Measurements from ENCODE around the gene SLC6A2.

The SLC6A2 gene

DNA sequence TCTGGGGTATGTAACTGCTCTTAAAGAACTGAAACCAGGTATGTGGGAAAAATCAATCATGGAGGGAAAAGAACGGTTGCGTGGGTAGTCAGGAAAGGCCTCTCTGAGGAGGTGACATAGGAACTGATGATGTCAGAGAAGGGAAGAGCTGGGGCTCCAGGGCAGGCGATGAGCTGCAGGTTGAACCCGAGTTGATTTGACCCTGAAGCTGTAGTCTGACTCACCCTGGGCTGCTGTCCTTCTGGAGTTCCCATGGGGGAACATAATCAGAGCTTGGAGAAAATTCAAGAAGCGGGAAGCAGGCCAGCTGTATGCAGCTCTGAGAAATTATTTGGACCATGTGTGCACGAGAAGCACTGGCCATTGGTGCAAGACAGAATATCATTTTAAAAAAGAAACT lies 16.7 kb downstream of the SLC6A2 start:
- no peak for DNase-seq (ENCODE audit: low read depth)

DNA sequence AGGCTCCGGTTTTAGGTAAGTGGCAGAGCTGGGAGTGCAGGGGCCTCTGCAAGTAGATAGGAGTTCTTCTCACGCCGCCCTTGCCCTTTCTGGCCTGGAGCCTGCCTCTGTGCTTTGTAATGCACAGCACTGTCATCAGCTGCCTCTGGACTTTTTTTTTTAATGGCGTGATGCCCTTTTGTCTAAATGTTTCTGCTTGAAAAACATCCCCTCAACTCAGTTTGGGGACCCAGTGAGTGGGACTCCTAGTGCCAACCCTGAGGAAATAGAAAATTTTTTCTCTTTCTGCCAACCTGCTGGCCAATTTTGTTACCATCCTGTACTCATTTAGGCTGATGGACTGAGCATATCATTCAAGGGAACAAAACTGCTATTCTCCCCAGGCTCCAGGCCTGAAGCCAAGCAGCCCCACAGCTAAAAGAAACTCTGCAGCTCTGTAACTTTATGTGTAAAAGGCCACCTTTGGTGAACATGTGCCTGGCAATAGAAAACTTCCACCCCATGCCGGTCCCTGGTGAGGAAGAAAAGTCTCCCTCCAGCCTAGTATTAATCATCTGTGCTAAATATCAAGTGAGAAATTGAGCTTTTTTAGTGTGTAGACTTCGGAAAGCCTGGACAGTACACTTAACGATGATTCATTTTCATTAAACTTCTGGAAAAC lies 22.5 kb downstream of the SLC6A2 start:
- DNase-seq (ENCODE audit: low read depth) = no peak

DNA sequence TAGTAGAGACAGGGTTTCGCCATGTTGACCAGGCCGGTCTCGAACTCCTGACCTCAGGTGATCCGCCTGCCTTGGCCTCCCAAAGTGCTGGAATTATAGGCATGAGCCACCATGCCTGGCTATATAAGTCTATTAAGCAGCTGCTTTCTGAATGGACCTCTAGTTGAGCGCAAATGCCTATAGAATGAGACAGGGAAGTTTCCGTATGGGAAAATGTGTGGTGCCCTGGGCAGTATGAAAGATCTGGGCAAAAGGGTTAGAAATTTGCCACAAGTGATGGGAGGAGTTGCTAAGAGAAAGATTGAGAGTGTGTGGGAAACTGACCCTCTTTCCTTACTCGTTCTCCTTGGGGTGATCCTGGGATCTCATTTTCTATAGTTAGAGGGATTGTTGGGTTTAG lies 26.3 kb downstream of the SLC6A2 start:
- no peak for DNase-seq (ENCODE audit: low read depth)

DNA sequence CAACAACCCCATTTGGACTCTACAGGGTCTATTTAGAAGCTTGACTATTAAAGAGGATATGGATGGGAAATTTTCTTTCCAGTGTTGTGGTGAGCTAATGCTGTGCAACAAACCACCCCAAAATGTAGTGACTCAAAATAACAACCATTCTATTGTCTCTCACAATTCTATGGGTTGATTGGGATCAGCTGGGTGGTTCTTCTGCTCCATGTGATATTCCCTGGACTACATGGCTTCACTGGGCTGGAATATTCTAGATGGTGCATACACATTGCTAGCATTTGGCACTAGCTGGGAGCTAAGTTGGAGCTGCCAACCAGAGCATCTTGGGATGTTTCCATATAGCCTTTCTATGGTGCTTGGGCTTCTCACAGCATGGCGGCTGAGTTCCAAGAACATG lies 30.2 kb downstream of the SLC6A2 start:
- no peak for DNase-seq (ENCODE audit: low read depth)

DNA sequence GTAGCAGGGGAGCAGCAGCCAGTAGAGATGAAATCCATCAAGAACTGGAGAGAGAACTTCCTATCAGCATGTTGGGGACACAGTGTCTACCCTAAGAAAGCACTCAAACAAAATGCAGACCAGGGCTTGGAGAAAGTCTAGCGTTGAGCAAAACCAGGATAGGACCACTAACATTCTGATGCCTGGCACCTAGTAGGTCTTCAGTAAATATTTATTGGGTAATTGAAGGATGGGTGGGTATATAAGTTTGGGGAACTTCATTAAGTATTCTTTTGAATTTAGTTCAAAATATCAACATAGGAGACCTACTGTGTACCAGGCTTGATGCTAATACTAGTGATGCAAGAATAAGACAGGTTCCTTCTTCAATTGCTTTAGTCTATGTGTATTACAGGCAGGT lies 30.9 kb downstream of the SLC6A2 start:
- no peak for DNase-seq (ENCODE audit: low read depth)

DNA sequence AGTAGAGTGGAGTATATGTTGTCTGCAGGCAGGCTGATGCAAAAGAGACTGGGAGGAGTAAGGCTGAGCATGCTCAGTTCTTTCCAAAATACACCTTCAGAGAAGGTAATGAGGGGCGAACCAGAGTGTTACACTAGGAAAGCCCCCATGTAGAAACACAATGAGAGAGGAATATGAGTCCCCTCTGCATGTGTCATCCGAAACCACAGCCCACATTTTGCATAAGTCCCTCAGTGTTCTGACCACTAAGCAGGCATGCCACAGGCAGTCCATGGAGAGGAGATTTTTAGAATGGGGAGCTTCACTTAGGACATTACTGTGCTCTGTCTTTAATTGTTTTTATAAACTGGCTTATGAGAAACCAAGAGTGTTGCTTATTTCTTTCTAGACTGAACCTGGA lies 32.0 kb downstream of the SLC6A2 start:
- no peak for DNase-seq (ENCODE audit: low read depth)

DNA sequence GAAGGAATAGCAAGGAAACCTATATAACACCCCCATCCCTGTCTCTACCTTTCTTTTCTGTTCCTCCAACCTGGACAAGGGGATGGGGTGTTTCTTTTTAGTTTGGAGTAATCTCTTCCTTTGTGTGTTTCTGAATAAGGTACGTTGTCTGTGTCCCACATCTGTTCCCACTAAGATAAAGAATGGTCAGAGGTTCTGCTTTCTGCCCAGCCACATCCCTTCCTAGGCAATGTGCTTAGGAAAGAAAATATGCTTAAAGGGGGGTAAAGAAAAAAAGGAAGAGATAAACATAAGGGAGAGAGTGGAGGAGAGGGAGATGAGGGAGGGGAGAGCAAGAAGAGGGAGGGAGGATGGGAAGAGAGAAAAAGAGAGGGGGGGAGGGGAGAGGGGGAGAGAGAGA lies 35.1 kb downstream of the SLC6A2 start:
- no peak for DNase-seq (ENCODE audit: low read depth)

DNA sequence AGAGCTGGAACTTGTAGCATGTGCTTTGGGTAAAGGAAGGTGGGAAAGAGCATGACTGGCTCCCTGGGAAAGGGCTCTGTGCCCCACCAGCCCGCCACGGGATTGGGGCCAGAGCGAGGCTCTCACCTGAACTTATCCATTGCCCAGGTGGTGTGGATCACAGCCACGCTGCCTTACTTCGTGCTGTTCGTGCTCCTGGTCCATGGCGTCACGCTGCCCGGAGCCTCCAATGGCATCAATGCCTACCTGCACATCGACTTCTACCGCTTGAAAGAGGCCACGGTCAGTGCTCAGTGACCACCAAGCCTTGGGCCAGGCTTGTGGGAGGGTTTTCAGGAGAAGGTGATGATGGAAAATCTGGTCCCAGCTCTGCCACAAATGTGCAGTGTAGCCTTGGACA lies 36.0 kb downstream of the SLC6A2 start:
- DNase-seq (ENCODE audit: low read depth) = no peak

DNA sequence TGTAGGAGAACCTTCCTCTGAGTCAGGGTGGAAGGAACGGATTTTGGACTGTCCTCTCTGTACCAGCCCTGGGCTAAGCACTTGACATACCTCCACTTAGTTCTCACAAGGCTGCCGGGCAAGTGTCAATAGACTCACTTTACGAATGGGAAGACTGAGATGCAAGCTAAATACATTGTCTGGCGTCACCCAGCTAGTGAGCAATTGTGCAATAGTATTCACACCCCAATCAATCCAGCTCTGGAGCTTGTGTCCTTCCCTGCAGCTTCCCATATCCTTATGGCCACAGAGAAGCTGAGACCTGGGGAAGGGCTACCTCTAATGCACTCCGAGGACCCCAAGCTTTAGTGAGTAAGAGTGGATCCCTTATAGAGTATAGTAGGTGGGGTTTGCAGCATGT lies 39.8 kb downstream of the SLC6A2 start:
- DNase-seq (ENCODE audit: low read depth) = no peak

DNA sequence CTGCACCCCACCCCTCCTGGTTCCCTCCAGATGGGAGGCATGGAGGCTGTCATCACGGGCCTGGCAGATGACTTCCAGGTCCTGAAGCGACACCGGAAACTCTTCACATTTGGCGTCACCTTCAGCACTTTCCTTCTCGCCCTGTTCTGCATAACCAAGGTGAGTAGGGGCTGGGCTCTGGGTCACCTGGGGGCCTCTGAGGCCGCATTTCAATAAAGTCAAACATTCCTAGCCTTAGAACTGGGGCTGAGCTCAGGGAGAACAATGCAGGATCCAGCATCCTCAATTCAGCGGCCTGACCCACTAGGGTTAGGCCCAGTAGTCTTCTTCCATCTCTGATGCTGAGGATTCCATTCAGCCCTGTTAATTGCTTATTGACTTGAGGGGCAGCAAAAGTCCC lies 42.1 kb downstream of the SLC6A2 start:
- no peak for DNase-seq (ENCODE audit: low read depth)

DNA sequence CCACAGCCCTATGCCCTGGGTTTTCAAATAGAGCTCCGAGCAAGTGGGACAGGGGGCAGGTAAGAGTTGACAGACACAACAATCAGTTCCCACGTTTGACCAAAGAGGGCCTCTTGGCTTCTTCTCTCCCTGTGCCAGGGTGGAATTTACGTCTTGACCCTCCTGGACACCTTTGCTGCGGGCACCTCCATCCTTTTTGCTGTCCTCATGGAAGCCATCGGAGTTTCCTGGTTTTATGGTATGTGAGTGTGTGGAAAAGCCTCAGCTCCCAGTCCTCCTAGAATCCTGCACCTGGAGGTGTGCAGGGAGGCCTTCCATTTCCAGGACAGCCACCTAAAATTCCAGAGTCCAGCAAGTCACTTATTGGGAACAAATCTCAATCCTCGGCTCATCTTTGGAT lies 42.5 kb downstream of the SLC6A2 start:
- no peak for DNase-seq (ENCODE audit: low read depth)

DNA sequence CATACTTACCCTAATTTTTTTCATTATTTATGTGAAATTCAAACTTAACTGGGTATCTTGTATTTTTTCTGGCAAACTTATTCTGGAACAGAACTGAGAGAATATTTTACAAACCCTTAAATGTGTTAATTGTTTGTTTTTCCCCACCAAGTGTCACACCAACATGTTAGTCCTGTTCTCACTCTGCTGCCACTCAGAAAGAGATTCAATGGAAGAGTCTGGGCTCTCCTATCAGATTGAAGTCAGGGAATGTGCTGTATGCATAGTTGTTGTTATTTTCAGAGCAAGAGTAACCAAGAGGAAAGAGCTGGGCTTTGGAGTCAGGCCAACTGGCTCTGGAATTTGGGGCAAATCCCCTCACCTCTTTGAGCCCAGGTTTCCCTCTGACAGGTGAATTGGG lies 43.2 kb downstream of the SLC6A2 start:
- no peak for DNase-seq (ENCODE audit: low read depth)

DNA sequence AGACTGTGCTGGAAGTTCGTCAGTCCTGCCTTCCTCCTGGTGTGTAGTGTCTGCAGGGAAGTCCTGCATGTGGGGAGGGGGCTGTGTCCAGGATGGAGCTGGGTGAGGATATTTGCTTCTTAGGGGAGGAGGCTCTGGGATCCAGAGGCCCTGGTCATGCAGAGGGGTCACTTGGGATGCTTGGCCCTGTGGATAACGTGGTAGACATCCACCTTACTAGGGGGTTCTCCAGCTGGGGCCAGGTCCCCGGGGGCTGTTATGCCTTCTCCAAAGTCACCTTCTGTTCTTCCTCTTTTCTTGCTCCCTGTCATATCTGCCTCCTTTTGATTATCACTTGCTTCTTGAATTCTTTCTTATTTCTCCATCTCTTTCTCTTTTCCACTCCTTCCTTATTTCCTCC lies 43.8 kb downstream of the SLC6A2 start:
- DNase-seq (ENCODE audit: low read depth) = no peak

DNA sequence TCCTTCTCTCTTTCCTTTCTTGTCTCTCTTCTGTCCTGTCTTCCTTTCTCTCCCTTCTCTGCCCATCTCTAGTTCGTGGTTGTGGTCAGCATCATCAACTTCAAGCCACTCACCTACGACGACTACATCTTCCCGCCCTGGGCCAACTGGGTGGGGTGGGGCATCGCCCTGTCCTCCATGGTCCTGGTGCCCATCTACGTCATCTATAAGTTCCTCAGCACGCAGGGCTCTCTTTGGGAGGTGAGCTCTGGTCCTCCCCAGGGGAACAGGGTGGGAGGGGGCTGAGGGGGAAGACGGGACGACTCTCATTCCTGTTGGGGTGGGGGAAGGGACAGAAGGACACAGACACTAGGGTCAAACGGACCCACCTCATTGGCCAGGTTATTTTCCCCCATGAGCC lies 44.3 kb downstream of the SLC6A2 start:
- DNase-seq (ENCODE audit: low read depth) = no peak

DNA sequence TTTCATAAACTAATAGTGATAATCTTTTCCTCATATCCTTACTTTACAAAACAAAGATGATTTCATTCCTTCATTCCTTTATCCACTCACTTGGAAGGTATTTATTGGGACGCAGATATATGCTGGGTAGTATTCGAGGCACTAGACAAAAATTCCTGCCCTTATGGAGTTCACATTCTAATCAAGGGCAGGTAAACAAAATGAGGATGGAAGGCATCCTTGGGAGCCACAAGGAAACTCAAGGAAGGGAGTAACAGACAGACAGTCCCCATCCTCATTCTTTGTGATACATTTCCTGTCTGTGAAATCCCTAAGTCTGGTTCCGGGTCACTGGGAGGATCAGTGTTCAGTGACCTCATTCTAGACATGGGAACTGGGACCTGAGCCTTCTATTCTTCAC lies 45.2 kb downstream of the SLC6A2 start:
- no peak for DNase-seq (ENCODE audit: low read depth)

DNA sequence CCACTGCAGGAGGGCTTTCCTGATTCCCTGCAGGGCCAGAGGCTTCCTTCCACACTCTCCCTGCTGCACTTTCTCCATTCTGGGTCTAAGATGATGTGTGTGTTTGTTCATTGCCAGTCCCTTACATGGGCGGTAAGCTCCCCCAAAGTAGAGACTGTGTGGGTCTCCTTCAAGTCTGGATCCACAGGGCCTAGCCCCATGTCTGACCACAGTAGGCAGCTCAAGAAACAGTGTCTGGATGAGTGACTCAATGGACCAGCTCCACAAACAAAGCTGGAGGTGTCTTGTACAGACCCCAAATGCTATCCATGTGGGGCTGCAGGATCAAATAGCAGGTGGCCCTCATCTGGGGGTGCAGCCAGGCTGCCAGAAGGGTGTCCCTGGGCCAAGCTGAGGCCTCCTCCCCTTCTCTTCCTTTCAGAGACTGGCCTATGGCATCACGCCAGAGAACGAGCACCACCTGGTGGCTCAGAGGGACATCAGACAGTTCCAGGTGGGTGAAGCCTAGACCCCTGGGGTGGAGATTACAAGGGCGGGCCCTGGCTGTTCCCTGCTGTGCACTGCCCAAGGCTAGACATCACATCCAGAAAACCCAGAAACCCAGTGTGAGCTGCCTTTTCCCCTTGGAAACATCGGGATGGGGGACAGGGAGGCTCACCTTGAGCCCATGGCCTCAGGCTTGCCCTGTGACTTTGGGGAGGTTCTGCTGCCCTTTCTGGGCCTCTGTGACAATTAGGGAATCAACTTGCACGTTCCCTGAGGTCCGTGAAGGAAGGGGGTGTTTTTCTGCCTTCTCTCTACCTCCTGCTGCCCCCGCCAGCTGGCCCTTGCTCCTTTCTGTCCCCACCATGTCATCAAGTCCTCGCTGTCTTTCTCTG lies 45.9 kb downstream of the SLC6A2 start:
- DNase-seq (ENCODE audit: low read depth) = peak; percentile 25

DNA sequence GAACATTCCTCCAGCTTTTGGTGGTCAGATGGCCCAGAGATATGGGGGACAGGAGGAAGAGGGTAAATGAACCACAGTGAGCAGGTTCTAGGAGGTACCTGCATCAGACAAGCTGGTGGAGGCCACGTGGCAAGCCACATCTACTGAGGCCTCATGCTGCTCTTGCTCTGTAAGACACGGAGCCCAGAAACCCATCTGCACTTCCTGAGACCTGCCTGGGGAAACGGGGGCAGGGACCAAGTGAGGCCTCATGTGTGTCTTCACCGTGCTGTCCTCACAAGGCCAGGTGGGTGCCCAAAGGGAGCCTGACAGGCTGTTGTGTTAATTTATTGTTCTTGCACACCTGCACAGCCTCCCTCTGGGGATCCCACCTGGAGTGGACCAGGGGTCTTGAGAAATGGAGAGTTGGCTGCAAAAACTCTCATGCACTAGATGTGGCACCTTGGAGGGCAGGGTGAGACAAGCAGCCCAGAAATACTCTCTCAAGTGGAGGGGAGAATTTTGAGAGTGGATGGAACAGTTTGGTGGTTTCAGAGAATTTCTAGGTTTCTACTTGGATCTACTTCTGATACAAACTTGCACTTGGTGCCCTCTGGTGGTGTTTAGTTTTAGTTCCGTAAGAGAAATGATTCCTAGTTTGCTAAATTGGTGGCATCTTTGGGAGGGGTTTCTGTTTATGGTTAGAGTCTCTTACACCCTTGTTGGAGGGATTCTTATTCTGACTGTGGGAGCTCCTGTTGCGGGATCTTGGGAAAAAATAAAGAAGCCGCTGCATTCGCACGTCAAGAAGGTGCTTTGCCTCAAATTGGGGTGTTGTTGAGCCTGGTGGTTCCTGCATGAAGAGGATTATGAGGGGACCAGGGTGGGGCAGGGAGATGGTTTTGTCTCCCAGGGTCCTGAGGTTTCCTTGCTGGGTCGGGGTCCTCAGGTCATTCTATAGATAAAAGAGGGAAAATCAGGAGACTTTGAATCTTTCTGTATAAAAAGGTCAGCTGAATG lies 47.5 kb downstream of the SLC6A2 start:
- no peak for DNase-seq (ENCODE audit: low read depth)

DNA sequence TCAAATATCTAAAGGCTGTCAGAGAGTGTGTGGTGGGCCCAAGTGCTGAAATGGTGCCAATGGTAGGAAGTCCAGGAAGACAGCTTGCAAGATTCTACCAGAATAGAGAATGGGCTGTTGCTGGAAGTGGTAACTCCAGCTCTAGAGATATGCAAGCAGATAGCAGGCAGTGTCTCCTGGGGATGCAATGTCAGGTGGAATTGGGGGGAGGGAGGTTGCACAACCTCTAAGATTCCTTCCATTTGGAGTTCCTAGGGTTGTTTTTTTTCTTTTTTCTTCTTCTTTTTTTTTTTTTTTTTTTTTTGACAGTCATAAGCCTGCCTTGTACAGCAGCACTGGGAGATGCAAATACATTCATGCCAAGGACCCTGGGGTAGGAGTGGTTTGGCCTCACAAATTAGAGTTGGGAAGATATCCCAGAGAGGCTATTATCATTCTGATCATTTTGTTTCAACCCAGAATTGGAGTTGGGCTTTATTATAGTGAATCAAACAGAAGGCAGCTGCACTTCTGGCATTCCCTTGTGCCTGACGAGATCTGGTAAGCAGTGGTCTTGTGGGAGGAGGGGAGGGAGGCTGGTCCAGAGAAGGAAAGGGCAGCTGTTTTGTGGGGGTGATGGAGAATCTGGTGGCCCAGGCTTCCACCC lies 51.1 kb downstream of the SLC6A2 start:
- DNase-seq (ENCODE audit: low read depth) = no peak

DNA sequence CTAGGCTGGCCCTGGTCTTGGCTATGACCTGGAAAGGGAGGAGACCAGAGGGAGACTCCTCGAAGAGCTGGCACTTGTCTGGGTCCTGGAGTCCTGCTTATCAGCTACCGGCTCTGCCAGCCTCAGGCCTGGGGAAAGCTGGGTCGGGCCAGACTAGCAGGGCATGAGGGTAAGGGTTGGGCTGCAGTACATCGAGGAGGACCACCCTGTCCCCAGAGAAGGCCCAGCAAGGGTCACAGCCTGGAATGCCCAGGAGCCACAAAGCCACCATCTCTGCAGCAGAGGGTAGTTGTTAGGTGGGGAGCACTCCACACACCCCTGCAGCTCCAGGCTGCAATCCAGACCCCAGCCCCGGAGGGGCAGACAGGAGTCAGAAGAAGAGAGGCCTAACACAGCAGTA lies 54.0 kb downstream of the SLC6A2 start:
- no peak for DNase-seq (ENCODE audit: low read depth)

DNA sequence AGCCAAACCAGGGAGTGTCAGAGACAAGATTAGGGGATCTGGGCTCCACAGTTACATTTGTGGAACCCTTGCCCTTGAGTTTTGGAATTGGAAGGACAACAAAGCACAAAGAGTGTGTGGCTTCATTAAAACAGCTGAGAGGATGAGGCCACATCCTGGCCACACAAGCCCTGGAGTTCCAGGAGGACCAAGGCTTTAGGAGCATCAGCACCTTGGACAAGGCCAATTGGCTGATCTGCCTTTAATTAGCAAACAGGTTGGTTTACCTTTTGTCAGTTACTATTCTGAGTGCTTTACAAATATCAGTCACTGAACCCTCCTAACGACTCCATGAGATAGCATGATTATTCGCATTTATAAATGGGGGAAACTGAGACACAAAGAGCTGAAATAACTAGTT lies 54.7 kb downstream of the SLC6A2 start:
- no peak for DNase-seq (ENCODE audit: low read depth)

DNA sequence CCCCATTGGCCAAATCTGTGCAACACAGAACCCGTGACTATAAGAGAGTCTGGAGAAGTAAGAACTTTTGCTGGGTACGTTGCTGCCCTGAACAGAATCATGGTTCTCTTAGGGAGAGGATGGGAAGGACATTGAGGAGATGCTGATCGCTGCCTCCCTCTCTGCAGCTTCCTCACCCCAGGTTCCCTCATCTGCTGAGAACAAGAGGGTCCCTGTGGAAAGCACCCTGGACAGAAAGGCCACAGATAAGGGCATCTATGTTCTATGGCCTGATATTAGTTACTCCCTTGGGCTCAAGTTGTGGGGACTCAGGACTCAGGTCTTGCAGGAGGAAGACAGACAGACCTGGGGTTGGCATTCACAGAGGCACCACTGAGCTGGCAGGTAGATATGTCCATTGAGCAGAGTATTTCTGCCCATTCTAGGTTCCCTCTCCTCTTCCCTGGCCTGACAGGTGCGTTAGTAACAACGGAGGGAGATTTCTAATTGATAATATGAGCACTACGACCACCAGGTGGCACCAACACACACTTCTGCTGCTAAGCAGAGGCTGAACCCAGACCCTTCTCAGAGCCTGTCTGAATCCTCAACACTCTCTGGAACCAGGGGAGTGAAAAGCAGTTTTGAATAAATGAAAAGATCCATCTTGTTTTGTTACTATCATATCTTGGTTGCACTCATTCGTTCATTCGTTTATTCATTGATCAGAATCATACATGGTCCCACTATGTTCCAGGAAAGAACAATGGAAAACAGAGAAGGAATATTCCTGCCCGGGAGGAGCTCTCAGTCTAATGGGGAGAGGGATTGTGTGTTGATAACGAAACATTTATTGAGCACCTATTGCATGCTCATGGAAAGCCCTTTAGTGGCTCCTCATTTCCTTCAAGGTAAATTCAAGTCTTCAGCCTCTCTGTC lies 56.4 kb downstream of the SLC6A2 start:
- DNase-seq (ENCODE audit: low read depth) = peak; percentile 44
